Measurements from ENCODE around the gene BDKRB2.

DNA sequence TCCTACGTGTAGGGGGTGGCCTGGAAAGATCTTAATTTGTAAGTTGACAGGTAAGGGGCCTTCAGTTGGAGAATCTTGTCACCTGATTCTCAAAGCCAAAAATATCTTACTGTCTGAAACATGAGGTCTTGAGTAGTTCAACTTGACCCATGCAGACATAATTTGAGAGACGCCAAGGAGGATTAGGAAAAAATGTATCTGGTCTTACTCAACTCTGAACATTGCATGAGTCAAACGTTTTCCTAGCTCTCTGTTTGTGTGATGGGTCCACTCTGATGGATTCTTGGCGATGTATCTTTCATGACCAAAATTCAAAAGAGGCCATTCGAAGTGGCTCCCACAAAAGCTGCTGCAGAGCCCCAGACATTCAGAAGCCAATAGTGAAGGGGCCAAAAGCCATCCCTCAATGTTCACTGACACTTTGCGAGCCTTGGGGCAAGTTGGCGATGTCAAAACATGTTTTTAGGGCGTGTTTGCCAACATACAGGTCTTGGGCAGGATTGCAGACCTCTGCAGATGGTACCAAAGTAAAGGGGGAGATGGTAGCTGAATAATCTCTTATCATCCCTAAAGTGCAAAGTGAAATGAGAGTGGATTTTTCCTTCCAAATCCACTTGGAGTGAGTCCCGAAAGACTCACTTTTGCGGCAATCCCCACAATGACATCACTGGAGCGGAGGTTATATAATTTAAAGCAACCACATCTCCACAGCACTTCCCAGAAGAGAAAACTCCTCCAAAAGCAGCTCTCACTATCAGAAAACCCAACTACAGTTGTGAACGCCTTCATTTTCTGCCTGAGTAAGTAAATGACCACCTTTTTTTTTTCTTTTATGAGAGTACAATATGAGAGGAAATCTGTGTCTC, 51.1 kb downstream of the BDKRB2 start, which contains the start of gene BDKRB1:
- TF ChIP-seq, protein P1, sequence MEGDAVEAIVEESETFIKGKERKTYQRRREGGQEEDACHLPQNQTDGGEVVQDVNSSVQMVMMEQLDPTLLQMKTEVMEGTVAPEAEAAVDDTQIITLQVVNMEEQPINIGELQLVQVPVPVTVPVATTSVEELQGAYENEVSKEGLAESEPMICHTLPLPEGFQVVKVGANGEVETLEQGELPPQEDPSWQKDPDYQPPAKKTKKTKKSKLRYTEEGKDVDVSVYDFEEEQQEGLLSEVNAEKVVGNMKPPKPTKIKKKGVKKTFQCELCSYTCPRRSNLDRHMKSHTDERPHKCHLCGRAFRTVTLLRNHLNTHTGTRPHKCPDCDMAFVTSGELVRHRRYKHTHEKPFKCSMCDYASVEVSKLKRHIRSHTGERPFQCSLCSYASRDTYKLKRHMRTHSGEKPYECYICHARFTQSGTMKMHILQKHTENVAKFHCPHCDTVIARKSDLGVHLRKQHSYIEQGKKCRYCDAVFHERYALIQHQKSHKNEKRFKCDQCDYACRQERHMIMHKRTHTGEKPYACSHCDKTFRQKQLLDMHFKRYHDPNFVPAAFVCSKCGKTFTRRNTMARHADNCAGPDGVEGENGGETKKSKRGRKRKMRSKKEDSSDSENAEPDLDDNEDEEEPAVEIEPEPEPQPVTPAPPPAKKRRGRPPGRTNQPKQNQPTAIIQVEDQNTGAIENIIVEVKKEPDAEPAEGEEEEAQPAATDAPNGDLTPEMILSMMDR (IDR thresholded peaks at IDR 0.05; ENCODE audit: low read length), result no peak
- TF ChIP-seq EZH2 (IDR thresholded peaks at IDR 0.05; ENCODE audit: borderline replicate concordance, low read length), result no peak

Measured in OCI-LY1 (cell line).